Tibial nerve (tissue), 4 donors: ENCODE measurements around the gene BYSL.

Source experiments
- CTCF ChIP-seq, 5 experiments: fragments of 200-600 bp in 3 of 5; fragments of 450-650 bp in 2 of 5; sonication (generic) in 3 of 5; IDR thresholded peaks; one replicate each; pipeline ENCODE4 v1.5.1; 2016 to 2019; ENCODE audit warnings: antibody characterized with exemption in 5 of 5, mild to moderate bottlenecking in 3 of 5, moderate library complexity in 2 of 5
- EP300 ChIP-seq, 2 donors: sonication (generic); formaldehyde crosslinking; IDR thresholded peaks; one replicate each; pipeline ENCODE4 v1.6.1; 2017; ENCODE audit warnings: antibody characterized with exemption in 2 of 2, mild to moderate bottlenecking in 1 of 2
- POLR2A ChIP-seq, 2 donors: fragments of 450-650 bp; IDR thresholded peaks; one replicate each; pipeline ENCODE4 v1.6.1; 2017; ENCODE audit warnings: antibody characterized with exemption in 2 of 2, mild to moderate bottlenecking in 2 of 2, moderate library complexity in 2 of 2

DNA sequence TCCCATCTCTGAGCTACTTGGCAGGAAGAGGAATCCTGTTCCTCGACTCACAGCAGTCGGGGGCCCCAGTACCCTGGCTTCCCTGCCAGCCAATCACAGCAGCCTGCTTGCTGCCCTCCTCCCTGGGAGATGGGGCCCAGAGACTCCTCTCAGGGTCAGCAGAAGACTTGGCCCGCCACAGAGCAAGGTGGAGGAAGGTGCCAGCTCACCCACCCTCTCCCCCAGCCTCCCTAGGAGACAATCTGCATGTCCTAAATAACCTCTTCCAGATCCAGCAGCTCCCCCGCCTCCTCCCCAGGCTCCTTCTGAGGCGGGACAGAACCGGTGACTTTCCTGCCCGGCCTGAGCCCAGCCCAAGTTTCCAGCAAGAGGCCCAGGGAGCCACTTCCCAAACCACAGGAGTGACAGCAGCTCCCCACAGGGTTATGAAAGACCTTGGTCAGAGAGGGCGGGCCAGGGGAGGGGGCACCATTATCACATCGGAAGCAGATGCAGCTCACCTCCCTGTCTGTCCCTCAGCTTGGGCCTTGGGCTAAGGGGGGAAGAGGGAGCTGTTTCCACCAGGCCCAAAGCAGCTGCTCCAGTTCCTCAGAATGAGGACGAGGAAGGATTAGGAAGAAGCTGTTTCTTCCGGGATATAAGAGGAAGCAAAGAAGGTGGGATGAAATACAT is 18.0 kb downstream of the BYSL start:
- no peak for TF ChIP-seq CTCF (IDR thresholded peaks at IDR 0.05)
- no peak for TF ChIP-seq POLR2A (IDR thresholded peaks at IDR 0.05)
- no peak for TF ChIP-seq EP300 (IDR thresholded peaks at IDR 0.05)
